ENCODE measurements around the gene CAMK4. TPM values are rescaled to one million over a fixed set of nuclear protein-coding genes. Genes with fewer than 3 reads are reported as not detected.
"Not testable (repeated sequence)": the region's sequence is repeated elsewhere in the genome, so short reads cannot be mapped to it uniquely, and the experiment has no call there.

The CAMK4 gene
- total and polyA plus RNA-seq, 9 donors = 0.36 to 5.0 (median 1.4) TPM

DNA sequence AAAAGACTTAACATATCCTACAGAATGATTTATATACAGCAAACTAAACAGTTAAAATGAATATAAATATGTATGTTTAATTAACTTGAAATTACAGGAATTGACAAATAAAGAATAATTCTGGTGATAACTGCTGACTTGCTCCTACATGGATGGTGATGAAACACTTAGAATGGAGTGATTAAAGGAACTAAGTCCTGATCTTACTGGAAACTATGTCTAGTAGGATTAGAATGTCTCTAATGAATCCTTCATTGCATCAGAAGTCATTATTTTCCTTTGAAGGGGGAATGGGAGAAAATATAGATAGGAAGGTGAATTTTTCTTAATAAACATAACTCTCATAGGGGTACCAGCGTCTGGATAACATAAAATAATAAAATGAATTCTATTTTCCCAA lies 77.1 kb downstream of the CAMK4 start:
- Histone ChIP-seq H3K9me3 (no peaks in the 10 kb centered on the region), H3K4me1 (ENCODE audit: insufficient read depth) (no peaks in the 10 kb centered on the region), H3K4me3 (no peak overlapping the region), H3K27ac (no peak overlapping the region), H3K36me3 (no peaks in the 10 kb centered on the region), H3K27me3 (no peaks in the 10 kb centered on the region)
- no peak for DNase-seq
- intact Hi-C loops (cut with DNase I) = no loop called here
- TF ChIP-seq POLR2A (IDR thresholded peaks at IDR 0.05) = no peak
- TF ChIP-seq, protein P1, sequence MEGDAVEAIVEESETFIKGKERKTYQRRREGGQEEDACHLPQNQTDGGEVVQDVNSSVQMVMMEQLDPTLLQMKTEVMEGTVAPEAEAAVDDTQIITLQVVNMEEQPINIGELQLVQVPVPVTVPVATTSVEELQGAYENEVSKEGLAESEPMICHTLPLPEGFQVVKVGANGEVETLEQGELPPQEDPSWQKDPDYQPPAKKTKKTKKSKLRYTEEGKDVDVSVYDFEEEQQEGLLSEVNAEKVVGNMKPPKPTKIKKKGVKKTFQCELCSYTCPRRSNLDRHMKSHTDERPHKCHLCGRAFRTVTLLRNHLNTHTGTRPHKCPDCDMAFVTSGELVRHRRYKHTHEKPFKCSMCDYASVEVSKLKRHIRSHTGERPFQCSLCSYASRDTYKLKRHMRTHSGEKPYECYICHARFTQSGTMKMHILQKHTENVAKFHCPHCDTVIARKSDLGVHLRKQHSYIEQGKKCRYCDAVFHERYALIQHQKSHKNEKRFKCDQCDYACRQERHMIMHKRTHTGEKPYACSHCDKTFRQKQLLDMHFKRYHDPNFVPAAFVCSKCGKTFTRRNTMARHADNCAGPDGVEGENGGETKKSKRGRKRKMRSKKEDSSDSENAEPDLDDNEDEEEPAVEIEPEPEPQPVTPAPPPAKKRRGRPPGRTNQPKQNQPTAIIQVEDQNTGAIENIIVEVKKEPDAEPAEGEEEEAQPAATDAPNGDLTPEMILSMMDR (IDR thresholded peaks at IDR 0.05) = no peak
- no peak for TF ChIP-seq EP300 (IDR thresholded peaks at IDR 0.05)
- 87 to 90% (median 88%) methylated on average over 1 of the region's 1 CpG for WGBS, 3 donors

DNA sequence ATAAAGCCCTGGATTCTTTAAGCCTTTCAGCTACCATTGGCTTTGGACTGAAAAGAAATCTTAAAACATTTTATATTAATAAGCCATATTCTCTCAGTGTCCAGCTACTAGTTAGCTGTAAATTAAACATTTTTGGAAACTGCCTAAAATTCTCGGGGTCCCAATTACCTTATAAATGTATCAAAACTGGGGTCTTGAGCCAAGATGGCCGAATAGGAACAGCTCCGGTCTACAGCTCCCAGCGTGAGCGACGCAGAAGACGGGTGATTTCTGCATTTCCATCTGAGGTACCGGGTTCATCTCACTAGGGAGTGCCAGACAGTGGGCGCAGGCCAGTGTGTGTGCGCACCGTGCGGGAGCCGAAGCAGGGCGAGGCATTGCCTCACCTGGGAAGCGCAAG lies 77.9 kb downstream of the CAMK4 start:
- DNase-seq; H3K36me3 ChIP-seq; H3K27me3 ChIP-seq; H3K4me1 ChIP-seq (ENCODE audit: insufficient read depth); intact Hi-C loops (cut with DNase I); H3K27ac ChIP-seq; H3K4me3 ChIP-seq; H3K9me3 ChIP-seq: not testable (repeated sequence)
- WGBS, 3 donors = 97 to 99% (median 99%) methylated on average over 14 to 15 of the region's 15 CpGs

- Histone ChIP-seq H3K9me3 (no peaks in the 10 kb centered on the region), H3K4me1 (ENCODE audit: insufficient read depth) (no peaks in the 10 kb centered on the region), H3K36me3 (no peaks in the 10 kb centered on the region), H3K4me3 (no peak overlapping the region), H3K27ac (no peak overlapping the region), H3K27me3 (no peaks in the 10 kb centered on the region)
- 76 to 85% (median 82%) methylated on average over 4 of the region's 4 CpGs for WGBS, 3 donors
- intact Hi-C loops (cut with DNase I) = no loop called here
- TF ChIP-seq POLR2A (IDR thresholded peaks at IDR 0.05) (no peak), EP300 (IDR thresholded peaks at IDR 0.05) (no peak)
- TF ChIP-seq, protein P1 (IDR thresholded peaks at IDR 0.05) = no peak
- no peak for DNase-seq
Measured at GRCh38 chr5:111308951-111309350, 84.8 kb downstream of the CAMK4 start.

DNA sequence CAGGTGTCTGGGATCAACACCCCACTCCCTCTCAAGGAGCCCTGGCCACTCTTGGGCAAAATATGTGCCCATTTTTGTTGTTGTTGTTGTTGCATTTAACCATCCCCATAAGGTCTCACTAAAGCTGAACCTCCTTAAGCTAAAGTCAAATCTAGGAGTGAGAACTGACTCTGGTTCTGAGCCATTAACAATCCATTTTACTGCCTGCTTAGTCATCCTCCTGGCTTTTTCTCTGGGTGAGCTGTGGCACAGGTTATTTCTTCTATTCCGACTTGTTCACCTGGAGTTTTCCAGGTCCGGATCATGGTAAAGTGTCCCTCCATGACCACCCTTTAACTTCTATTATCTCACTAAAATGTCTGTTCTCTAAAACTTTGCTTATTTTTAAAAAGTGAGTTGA lies 85.2 kb downstream of the CAMK4 start:
- H3K27me3 ChIP-seq = no peaks in the 10 kb centered on the region
- H3K4me1 ChIP-seq (ENCODE audit: insufficient read depth) = no peaks in the 10 kb centered on the region
- no peaks in the 10 kb centered on the region for H3K9me3 ChIP-seq
- TF ChIP-seq, protein P1 (IDR thresholded peaks at IDR 0.05) = no peak
- TF ChIP-seq POLR2A (IDR thresholded peaks at IDR 0.05) (no peak), EP300 (IDR thresholded peaks at IDR 0.05) (no peak)
- no peaks in the 10 kb centered on the region for H3K36me3 ChIP-seq
- WGBS, 3 donors = 92 to 94% (median 94%) methylated on average over 2 of the region's 2 CpGs
- DNase-seq = no peak
- no peak overlapping the region for H3K27ac ChIP-seq
- intact Hi-C loops (cut with DNase I) = no loop called here
- no peak overlapping the region for H3K4me3 ChIP-seq

- 61 to 68% (median 64%) methylated on average over 6 of the region's 6 CpGs for WGBS, 3 donors
- H3K36me3 ChIP-seq = no peaks in the 10 kb centered on the region
- no peak overlapping the region for H3K4me3 ChIP-seq
- no peak for TF ChIP-seq POLR2A (IDR thresholded peaks at IDR 0.05)
- TF ChIP-seq EP300 (IDR thresholded peaks at IDR 0.05) = no peak
- TF ChIP-seq, protein P1 (IDR thresholded peaks at IDR 0.05) = no peak
- no peak for DNase-seq
- no peak overlapping the region for H3K27ac ChIP-seq
- H3K9me3 ChIP-seq = no peaks in the 10 kb centered on the region
- intact Hi-C loops (cut with DNase I) = no loop called here
- H3K27me3 ChIP-seq = no peaks in the 10 kb centered on the region
- H3K4me1 ChIP-seq (ENCODE audit: insufficient read depth) = no peaks in the 10 kb centered on the region
Measured at GRCh38 chr5:111310711-111311620, 86.8 kb downstream of the CAMK4 start.
